Fibroblast of peridontal ligament (primary cell): ENCODE data around the gene DET1.
"Not testable (repeated sequence)": the region's sequence is repeated elsewhere in the genome, so short reads cannot be mapped to it uniquely, and the experiment has no call there.

ENCODE experiments used
- DNase-seq: peaks from one replicate; pipeline ENCODE4 v3.0.0-alpha.2; 2010; ENCODE audit errors: extremely low read depth

The DET1 gene

DNA sequence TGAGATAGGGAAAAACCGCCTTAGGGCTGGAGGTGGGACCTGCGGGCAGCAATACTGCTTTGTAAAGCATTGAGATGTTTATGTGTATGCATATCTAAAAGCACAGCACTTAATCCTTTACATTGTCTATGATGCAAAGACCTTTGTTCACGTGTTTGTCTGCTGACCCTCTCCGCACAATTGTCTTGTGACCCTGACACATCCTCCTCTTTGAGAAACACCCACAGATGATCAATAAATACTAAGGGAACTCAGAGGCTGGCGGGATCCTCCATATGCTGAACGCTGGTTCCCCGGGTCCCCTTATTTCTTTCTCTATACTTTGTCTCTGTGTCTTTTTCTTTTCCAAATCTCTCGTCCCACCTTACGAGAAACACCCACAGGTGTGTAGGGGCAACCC, 5.4 kb downstream of the DET1 start:
- not testable (repeated sequence) for DNase-seq

- not testable (repeated sequence) for DNase-seq
Observed at GRCh38 chr15:88540350-88540749, 6.1 kb downstream of the DET1 start.

- no peak for DNase-seq
Observed at GRCh38 chr15:88539441-88539840, 7.0 kb downstream of the DET1 start.

DNA sequence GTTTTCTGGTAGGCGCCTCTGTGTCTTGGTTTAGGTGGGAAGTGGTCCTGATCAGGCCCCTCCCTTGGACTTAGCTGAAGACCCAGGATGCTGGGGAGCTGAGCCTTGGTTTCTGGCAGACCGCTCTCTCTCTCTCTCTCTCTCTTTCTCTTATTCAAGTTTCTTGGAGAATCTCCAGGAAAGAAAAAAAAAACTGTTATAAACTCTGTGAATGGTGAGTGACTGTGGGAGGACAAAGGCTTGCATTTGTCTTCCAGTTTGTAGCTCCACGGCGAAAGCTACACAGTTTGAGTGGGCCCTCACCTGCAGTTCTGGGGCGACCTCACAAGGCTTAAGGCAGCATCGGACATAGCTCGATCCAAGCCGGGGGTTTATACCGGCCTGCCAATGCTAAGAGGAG, 7.5 kb downstream of the DET1 start:
- no peak for DNase-seq

GRCh38 chr15:88537591-88538317, 8.7 kb downstream of the DET1 start:
- no peak for DNase-seq

- no peak for DNase-seq
Observed at GRCh38 chr15:88535607-88536313, 10.7 kb downstream of the DET1 start.

- DNase-seq: peak; percentile 38
Observed at GRCh38 chr15:88535100-88535499, 11.4 kb downstream of the DET1 start.

GRCh38 chr15:88533376-88533775, 13.1 kb downstream of the DET1 start:
- no peak for DNase-seq

DNA sequence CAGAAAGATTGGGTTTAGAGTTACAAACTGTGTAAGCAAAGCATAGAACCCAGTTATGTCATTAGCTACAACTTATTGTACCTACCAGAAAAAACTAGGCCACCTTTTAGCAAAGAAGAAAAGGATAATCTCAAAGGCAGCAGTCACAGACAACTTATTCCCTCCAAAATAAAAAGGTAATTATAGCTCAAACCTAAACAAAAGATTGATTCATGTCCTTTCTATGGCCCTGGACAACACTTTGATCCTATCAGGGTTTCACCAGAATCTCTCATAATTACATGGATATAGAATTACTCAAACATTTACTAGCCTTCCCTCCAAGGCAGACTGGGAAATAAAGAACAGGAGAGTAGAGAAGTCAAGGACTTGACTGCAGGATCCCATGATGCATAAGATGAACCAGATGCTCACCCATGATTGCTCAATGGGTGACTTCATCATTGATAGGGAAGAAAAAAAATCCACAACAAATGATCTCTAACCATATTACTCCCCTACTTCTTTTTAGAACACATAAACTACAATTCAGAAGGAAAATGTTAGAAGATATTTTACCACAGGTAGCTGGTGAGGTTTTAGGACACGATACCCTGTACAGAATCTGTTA, 17.4 kb downstream of the DET1 start:
- peak; percentile 75 for DNase-seq

- no peak for DNase-seq
Observed at GRCh38 chr15:88526247-88526879, 20.1 kb downstream of the DET1 start.

- no peak for DNase-seq
Observed at GRCh38 chr15:88525418-88525817, 21.1 kb downstream of the DET1 start.

GRCh38 chr15:88524094-88524493, 22.4 kb downstream of the DET1 start:
- DNase-seq: not testable (repeated sequence)

DNA sequence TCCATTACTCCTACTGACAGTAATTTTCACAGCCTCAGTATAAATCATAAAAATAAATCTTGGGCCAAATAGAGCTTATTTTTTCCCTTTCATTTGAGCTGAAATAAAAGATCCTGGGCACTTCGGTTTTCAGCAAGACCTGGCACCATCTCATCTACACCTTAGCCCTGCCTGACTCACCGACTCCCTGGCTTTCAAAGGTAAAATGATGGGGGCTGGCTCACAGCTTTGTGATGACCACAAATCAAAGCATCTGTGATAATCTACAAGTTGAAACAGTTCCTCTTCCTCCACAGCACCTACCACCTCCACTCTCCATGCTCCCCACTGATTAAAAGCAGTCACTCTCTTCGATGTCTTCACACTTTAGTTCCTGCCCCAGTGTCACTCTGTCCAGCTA, 27.6 kb downstream of the DET1 start:
- DNase-seq: no peak

- DNase-seq: peak; percentile 25
Observed at GRCh38 chr15:88513195-88513594, 33.3 kb downstream of the DET1 start.

DNA sequence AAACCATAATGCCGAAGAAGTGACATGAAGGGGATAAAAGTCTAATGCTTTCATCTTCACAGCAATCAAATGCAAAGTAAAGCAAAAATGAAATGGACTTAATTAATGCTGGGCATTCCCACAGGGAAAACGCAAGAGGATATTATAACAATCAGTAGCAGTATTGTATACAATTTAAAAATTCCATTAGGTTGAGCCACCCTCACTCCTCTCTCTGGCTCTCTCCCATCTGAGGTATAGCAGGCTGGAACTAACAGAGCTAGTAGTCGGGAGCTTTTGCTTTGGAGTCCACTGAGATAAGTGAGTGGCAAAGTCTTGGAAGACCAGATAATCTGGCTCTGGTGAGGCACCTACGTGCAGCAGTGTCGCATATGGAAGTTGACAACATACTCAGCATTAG, 33.9 kb downstream of the DET1 start:
- DNase-seq: no peak

GRCh38 chr15:88512078-88512477, 34.4 kb downstream of the DET1 start:
- DNase-seq: no peak

- DNase-seq: no peak
Observed at GRCh38 chr15:88511161-88511560, 35.3 kb downstream of the DET1 start.

DNA sequence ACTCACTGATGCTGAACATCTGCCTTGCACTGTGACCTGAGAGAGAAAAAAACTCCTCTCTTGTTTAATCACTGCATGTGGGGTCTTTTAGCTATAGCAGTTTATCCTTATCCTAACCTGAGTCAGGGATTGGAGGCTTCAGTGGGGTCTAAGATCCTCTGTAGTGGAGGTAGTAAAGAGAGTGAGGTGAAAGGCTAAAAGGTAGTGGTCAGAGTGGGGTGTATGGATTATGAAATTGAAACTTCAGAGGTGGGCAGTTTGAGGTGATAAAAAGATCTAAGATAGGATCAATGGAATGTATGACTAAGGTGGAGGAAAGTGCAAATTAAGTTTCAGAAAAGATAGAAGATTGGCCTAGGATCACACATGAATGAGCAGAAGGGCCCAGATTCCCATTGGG, 36.5 kb downstream of the DET1 start:
- DNase-seq: no peak

DNA sequence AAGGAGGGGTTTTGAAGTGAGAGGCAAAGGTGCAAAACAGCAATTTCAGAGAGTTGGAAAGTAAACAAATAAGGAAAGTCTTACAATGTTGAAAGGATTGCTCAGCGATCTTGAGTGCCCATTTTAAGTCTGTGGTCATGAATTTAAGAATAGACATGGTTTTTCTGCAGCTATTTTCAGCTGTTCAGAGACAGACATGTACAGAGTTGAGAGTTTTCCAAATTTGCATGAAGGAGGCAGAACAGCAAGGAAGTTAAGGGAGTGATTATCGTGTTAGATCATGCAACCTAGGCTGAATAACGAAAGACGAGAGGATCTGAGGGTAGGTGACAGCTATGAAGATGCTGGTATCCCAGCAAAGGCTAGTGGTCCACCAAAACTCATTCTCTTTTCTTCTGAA, 37.2 kb downstream of the DET1 start:
- DNase-seq: no peak

DNA sequence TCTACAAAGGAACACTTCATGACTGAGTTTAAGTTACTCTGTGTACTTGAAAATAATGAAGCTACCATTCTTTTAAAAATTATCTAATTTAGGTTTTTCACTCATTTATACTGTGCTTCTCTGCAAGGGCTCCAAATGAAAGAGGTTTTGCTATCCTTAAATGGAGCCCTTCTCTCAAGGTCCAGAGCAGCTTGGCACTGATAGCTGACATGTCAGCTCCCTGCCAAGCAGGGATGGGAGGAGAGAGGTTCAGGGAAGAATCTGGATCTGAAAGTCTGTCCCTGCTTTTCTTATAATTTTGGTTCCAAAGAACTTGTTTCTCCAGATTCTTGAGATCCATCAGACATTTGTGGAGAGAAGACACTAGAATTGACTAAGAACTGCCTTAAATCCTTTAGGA, 39.9 kb downstream of the DET1 start:
- DNase-seq: no peak

- DNase-seq: no peak
Observed at GRCh38 chr15:88505721-88506120, 40.8 kb downstream of the DET1 start.

DNA sequence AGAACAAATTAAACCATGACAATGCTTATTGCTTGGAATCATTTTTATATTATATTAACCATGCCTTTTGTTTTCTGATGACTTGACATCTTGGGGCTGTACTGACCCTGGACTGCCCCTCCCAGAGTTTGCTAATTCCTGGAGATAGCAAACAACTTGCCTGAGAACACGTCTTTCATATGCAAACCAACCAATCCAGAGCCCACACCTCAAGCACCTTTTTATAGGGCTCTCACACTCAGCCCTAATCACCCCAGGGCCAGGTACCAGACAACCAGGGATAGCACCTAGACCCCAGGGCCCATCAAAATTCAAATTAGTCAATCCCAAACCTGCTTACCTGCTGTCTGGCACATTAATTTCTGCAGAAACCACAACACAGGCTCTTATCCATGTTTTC, 42.0 kb downstream of the DET1 start:
- no peak for DNase-seq

DNA sequence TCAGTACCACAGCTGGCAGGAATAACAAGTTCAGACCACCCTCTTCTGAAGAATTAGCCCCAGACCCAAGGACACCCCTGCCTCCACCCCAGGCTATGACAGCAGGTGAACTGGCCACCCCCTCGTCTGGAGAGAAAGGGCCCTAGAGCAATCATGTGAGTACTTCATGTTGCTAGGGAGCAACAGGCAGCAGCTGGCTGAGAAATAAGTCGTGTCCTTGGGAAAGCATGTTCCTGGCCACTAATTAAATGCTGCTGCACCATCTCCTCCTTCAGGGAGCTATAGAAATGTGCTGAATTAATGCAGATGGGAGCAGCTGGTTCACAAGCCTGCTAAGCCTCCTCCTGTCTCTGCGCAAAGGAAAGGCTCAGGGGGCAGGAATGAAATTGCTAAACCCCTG, 47.5 kb downstream of the DET1 start:
- no peak for DNase-seq
